ENCODE data around the gene NSMCE1.

DNA sequence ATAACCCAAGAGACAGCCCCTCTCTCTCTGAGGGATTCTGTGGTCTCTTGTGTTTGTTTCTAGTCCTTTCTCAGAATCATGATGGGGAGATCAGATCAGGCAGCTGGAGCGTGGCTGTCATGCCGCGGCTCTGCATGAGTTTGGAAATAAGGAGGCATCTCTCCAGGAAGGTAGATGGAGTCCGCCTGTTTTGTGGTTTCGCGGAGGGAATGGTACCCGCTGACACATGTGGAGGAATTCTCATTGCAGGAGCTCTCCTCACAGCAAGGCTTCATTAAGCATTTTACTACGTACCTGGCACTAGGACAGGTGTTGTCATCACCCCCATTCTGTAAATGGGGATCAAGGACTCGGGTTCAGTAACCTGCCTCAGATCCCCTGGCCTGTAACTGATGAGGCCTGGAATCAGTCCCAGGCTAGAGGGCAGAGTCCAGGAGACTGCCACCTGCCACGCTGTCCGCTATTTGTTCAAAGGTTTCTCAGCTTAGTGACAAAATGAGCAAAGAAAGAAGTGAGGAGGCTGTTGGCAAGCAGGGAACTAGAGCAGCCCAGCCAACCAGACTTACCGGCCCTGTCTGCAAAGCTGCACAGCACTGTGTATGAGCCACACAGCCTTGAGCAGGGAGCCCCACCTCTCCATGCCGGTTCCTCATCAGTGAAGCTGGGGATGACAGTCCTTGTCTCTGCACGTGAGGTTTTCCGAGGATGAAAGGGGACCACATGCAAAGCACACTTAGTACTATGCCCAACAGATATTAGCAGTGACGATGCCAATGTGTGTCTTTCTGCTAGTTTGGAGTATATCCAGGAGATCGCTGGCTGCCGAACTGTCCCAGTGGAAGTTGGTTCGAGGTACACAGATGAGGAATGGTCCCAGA is 54.2 kb downstream of the NSMCE1 start:
- TF ChIP-seq, protein P1, sequence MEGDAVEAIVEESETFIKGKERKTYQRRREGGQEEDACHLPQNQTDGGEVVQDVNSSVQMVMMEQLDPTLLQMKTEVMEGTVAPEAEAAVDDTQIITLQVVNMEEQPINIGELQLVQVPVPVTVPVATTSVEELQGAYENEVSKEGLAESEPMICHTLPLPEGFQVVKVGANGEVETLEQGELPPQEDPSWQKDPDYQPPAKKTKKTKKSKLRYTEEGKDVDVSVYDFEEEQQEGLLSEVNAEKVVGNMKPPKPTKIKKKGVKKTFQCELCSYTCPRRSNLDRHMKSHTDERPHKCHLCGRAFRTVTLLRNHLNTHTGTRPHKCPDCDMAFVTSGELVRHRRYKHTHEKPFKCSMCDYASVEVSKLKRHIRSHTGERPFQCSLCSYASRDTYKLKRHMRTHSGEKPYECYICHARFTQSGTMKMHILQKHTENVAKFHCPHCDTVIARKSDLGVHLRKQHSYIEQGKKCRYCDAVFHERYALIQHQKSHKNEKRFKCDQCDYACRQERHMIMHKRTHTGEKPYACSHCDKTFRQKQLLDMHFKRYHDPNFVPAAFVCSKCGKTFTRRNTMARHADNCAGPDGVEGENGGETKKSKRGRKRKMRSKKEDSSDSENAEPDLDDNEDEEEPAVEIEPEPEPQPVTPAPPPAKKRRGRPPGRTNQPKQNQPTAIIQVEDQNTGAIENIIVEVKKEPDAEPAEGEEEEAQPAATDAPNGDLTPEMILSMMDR (IDR thresholded peaks at IDR 0.05), result no peak
- TF ChIP-seq POLR2A (IDR thresholded peaks at IDR 0.05), result no peak

All from testis (tissue), 2 donors.